ENCODE data around the gene ST6GAL1.
"Not testable (repeated sequence)": the region's sequence is repeated elsewhere in the genome, so short reads cannot be mapped to it uniquely, and the experiment has no call there.

Gene ST6GAL1

GRCh38 chr3:187046033-187046432, 115.7 kb downstream of the ST6GAL1 start:
- DNase-seq (ENCODE audit: low spot score), result no peak

DNA sequence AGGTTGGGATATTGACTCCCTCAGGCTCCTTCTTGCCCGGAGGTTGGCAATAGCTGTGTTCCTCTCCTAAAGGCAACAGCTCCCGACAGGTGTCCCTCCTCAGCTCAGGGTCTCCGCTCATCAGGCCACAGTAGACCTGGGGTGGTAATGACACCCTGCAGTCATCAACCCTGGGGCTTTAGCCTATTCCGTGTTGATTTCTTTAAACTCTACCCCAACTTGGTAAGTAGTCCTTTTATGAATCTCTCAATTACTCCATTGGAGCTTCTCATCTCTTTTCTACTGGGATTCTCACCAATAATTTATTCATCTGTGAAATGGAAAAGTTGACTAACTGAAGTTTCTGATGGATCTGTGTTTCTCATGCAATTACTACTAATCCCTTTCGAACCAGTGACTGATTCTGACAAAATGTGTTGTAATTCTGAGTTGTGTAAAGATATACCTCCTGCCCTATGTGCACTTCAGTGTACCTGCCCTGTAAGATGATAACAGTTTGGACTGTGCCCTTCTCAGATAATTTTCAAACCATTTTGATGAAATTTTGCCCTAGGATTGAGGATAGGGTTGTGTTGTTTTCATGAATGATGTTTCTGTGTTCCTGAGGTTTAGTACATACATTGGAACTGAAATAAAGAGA, 119.3 kb downstream of the ST6GAL1 start:
- DNase-seq (ENCODE audit: low spot score), result no peak

GRCh38 chr3:187051066-187051465, 120.7 kb downstream of the ST6GAL1 start:
- no peak for DNase-seq (ENCODE audit: low spot score)

DNA sequence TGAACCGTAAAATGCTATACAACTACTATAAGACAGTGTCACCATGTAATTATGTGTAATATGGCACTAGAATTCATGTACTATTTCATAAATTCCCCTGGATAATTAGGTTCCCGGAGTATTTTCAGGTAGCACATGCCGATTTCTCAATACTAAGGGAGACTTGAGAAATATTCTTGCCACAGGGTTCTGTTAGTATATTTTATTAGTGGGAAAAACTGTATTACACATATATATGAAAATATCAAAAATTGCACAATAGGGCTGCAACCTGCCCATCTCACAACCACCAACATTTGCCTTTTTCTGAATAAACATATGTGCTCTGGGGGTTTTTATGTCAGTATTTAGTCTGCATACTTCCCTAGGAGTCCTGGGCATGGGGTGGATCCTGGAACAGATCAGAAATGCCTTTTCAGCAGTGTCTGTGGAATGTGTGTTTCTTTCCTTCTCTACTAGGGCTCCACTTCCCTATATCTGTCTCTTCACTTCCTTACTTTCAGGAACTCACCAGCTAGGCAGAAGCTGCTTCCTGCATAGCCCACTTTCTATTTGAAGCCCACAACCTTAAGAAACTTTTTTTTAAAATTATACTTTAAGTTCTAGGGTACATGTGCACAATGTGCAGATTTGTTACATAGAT, 121.5 kb downstream of the ST6GAL1 start:
- no peak for DNase-seq (ENCODE audit: low spot score)

DNA sequence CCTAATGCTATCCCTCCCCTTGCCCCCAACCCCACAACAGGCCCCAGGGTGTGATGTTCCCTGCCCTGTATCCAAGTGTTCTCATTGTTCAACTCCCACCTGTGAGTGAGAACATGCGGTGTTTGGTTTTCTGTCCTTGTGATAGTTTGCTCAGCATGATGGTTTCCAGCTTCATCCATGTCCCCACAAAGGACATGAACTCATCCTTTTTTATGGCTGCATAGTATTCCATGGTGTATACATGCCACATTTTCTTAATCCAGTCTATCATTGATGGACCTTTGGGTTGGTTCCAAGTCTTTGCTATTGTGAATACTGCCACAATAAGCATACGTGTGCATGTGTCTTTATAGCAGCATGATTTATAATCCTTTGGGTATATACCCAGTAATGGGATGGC, 122.1 kb downstream of the ST6GAL1 start:
- DNase-seq (ENCODE audit: low spot score), result not testable (repeated sequence)

GRCh38 chr3:187054433-187054832, 124.1 kb downstream of the ST6GAL1 start:
- not testable (repeated sequence) for DNase-seq (ENCODE audit: low spot score)

DNA sequence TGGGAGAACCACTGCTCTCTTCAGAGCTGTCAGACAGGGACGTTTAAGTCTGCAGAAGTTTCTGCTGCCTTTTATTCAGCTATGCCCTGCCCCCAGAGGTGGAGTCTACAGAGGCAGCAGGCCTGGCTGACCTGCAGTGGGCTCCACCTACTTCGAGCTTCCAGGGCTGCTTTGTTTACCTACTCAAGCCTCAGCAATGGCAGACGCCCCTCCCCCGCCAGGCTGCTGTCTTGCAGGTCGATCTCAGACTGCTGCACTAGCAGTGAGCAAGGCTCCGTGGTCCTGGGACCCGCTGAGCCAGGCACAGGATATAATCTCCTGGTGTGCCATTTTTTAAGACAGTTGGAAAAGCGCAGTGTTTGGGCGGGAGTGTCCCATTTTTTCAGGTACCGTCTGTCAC, 127.5 kb downstream of the ST6GAL1 start:
- DNase-seq (ENCODE audit: low spot score), result not testable (repeated sequence)

- DNase-seq (ENCODE audit: low spot score), result no peak
Measured at GRCh38 chr3:187061748-187062147, 131.4 kb downstream of the ST6GAL1 start.

DNA sequence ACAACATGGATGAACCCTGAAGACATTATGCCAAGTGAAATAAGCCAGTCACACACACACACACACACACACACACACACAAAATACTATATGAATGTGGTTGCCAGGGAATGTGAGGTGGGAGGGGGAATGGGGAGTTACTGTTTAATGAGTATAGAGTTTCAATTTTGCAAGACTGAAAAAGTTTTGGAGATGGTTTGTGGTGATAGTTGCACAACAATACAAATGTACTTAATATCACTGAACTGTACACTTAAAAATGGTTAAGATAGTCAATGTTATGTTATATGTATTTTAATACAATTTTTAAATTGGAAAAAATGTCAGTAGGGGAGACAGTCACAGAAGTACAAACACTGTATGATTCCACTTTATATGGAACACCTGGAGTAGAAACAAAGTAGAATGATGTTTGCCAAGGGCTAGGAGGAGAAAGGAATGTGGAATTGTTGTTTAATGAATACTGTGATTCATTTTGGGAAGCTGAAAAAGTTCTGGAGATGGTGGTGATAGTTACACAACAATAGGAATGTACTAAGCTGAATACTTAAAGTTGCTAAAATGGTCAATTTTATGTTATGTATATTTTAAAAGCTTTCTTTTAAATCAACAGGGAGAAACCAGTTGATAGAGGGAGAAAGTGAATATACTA, 132.3 kb downstream of the ST6GAL1 start:
- no peak for DNase-seq (ENCODE audit: low spot score)

DNA sequence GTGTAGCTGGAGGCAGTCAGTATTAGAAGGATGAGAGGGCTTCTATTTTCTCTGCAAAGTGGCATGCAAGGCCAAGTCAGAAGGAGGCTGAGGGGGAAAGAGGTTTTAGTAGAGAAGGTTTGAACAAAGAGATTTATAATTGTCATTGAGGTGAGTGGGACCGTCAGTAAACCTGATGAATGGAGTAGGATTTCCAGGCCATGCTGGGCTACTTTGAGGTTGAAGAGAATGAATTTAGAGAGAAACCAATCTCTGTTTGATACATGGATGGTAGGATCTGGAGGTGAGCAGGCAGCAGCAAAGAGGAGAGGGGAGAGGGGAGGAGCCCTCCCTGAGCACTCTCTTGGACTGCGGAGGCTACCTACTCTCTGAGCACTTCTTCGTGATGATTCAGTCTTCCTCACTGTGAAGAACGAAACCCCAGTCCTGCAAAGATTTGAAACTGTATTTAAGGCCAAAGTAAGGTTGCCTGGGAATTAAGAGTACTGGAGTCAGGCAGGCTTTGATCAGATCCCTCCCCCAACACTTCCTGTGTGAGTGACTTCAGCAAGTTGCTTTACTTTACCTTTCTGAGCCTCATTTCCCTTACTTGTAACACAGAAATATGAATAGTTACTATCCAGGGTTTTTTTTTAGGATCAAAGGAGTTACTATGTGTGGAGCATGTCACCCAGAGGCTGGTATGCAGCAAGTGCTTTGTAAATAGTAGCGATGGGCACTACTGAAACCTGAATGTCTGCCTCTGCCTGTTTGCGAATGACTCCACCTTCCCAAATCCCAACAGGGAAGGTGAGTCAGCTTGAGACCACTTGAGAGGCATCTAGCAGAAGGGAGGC, 133.2 kb downstream of the ST6GAL1 start:
- no peak for DNase-seq (ENCODE audit: low spot score)

DNA sequence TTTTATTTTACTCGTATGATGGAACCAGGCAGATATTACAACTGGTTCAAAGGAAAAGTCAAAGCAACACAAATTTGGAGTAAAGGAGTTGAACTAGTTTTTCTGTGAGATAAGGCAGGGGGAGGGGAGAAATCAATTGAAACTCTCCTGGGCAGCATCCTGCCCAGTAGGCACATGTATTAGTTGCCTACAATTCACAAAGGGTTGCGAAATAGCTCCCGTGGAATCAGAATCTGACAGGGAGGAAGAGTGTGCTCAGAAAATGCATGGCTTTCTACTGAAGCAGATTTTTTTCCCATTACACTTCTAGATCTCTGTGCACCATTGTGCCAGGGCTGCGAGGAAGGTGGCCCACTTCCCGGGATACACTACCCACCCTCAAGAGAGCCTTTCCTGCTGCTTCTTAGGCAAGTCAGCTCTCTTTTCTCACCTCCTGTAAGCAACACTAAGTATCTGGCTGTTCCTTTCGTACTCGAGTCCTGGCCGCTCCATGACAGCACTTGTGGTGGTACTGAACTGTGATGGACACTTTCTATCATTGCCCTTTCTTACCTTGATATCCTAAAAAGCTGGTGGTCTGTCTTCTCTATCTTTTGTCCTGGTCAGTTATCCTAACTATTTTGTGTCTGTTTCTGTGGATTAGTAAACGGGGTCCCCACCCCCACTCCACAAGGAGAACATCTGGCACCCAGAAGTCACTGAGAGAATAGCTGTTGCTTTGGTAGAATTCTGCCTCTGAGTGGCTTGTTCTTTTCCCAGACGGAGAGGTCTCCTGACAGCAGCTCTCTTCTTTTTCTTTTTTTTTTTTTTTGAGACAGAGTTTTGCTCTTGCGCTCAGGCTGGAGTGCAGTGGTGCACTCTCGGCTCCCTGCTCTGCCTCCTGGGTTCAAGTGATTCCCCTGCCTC, 134.1 kb downstream of the ST6GAL1 start:
- DNase-seq (ENCODE audit: low spot score), result no peak

GRCh38 chr3:187066228-187066995, 136.1 kb downstream of the ST6GAL1 start:
- peak; percentile 13 for DNase-seq (ENCODE audit: low spot score)

DNA sequence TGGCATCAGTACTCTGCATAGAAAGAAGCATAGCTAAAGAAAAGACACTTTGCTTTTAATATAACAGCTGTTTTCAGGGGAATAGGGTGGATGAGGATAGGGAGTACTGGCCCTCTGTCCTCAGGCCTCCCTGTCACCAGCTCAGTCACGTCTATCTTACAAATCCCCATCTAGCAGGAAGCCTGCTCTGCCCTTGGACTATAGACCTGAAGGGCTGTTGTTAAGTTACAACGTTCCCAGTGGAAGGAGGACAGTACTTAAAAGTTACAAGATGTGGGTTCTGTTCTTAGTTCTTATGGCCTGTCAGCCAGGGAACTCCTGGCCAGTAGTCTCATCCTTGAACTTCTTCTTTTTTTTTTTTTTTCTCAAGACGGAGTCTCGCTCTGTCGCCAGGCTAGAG, 138.5 kb downstream of the ST6GAL1 start:
- no peak for DNase-seq (ENCODE audit: low spot score)

DNA sequence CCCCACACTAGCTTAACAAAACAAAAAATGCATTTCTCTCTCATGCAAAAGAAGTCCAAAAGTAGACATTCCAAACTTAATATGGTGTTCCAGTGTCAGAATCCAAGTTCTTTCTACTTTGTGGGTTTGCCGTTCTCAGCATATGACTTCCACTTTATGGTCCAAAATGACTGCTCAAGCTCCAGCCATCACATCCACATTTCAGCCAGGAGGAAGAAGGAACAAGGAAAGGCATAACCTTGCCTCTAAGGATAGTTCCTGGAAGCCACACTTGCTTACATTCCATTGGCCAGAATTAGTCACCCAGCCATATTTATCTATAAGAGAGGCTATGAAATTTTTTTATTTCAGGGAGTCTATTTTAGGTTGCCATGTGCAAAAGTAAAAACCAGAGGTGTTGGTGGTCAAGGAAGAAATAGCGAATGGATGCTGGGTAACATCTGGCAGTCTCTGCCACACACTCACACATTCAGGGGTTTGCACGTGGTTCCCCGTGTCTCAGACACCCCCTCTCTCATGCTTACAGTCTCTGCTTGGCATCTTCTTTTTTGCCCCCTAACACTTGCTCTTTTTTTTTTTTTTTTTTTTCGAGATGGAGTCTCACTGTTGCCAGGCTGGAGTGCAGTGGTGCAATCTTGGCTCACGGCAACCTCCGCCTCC, 139.7 kb downstream of the ST6GAL1 start:
- DNase-seq (ENCODE audit: low spot score), result no peak

- DNase-seq (ENCODE audit: low spot score), result no peak
Measured at GRCh38 chr3:187072102-187072501, 141.8 kb downstream of the ST6GAL1 start.

DNA sequence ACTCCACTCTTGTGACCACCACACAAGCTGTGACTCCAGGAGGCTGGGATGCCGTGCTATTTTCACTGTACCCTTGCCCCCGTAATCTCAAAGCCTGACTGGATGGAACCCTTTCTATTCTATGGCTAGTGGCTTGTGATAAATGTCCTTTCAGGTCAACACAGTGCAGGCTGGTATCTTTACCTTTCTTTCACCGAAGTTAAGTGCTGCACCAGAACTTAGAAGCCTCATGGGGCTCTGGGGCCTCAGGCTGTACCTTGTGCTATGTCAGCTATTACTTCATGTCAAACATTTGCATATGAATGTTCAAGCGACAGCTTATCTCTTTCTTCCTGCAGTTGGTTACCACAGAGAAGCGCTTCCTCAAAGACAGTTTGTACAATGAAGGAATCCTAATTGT, 142.2 kb downstream of the ST6GAL1 start:
- DNase-seq (ENCODE audit: low spot score), result no peak

GRCh38 chr3:187073581-187074098, 143.3 kb downstream of the ST6GAL1 start:
- DNase-seq (ENCODE audit: low spot score), result no peak

- DNase-seq (ENCODE audit: low spot score), result no peak
Measured at GRCh38 chr3:187074846-187075245, 144.5 kb downstream of the ST6GAL1 start.

GRCh38 chr3:187076297-187076696, 146.0 kb downstream of the ST6GAL1 start:
- DNase-seq (ENCODE audit: low spot score), result no peak

DNA sequence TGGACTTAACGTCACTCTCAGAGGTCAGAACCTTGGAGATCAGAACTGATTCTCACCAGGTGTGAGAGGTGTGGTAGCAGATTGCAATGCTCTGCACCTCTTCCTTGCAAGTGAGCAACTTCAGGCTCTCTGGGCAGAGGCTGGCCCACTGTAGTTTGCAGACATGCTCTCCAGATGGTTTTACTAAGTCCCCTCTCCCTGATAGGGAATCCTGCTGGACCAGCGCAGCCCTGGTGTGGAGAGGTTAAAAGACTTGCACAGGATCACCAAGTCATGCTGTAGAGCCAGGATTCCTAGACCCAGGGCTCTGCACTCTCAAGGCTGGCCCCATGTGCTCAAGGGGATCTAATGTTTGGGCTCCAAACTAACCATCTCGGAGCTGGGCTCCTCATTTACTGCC, 146.8 kb downstream of the ST6GAL1 start:
- DNase-seq (ENCODE audit: low spot score), result no peak
